Right lobe of liver (tissue), 6 donors: ENCODE data around the gene KRT72. TPM values are rescaled to one million over a fixed set of nuclear protein-coding genes. Genes with fewer than 3 reads are reported as not detected.

Experiments used
- ATAC-seq, 4 donors: fragments of 200-7000 bp; cut with Tn5 transposase; one replicate each; pipeline ENCODE4 v1.9.1; 2020; ENCODE audit warnings: mild to moderate bottlenecking in 4 of 4, moderate library complexity in 4 of 4
- DNase-seq, 3 donors: peaks; one replicate each; pipeline ENCODE4 v3.0.0-alpha.2; 2020
- H3K27ac ChIP-seq, 3 donors: fragments of 200-600 bp; one replicate each; pipeline ENCODE4 v1.8.0; 2022
- H3K27me3 ChIP-seq, 2 donors: fragments of 200-600 bp; one replicate each; pipeline ENCODE4 v1.8.0; 2022
- H3K36me3 ChIP-seq, 4 donors: fragments of 200-600 bp; sonication (generic) in 1 of 4; one replicate each; pipeline versions ENCODE4 v1.5.1 to v1.8.0; 2017 to 2022; ENCODE audit warnings: control low read depth in 1 of 4
- H3K4me1 ChIP-seq, 4 donors: fragments of 200-600 bp; sonication (generic) in 1 of 4; one replicate each; pipeline versions ENCODE4 v1.5.1 to v1.8.0; 2017 to 2022; ENCODE audit warnings: control low read depth in 1 of 4
- H3K4me3 ChIP-seq, 3 donors: fragments of 200-600 bp; one replicate each; pipeline ENCODE4 v1.8.0; 2022
- H3K9me3 ChIP-seq, 4 donors: fragments of 200-600 bp; sonication (generic) in 1 of 4; one replicate each; pipeline versions ENCODE4 v1.5.1 to v1.8.0; 2017 to 2022; ENCODE audit warnings: control low read depth in 1 of 4
- POLR2A ChIP-seq: fragments of 450-650 bp; IDR thresholded peaks from one replicate; pipeline ENCODE4 v1.6.1; 2017; ENCODE audit warnings: antibody characterized with exemption, mild to moderate bottlenecking
- WGBS: methylation state at CpG from one replicate; pipeline ENCODE4 v1.1.6; 2018; ENCODE audit warnings: low coverage, low lambda C conversion rate; ENCODE audit not compliant: insufficient coverage; ENCODE audit errors: missing lambda C conversion rate; 5-methylcytosine and 5-hydroxymethylcytosine counted together
- intact Hi-C, 2 donors: fragments of 100-400 bp; cut with DNase I; formaldehyde crosslinking; loops; one replicate each; pipeline versions ENCODE4 v1.11.2 to v1.14.1; 2022
- total RNA-seq, 6 experiments: library from RNA; depleted of rRNA in 2 of 6; stranded (reverse); fragments of >200 nt in 2 of 6; fragmentation: NEBNext Ultra II Directional in 3 of 6; extraction: Animal tissue kit (Norgen Biotek cat#: 25700) in 3 of 6; gene quantifications; one replicate each; pipeline versions ENCODE4 v1.1.0 to v1.2.4, GENCODE V29; 2016 to 2023
- TF ChIP-seq, protein P1 (sequence below), 4 donors: fragments of 200-600 bp in 3 of 4; fragments of 450-650 bp in 1 of 4; IDR thresholded peaks; one replicate each; pipeline versions ENCODE4 v1.5.1 to v1.8.0; 2016 to 2022; ENCODE audit warnings: antibody characterized with exemption in 4 of 4, mild to moderate bottlenecking in 2 of 4
- donor health status: DM: no; HTN: yes; CAD: no.
- donor health status: DM: no; HTN: no; CAD: no.
- donor health status: DM: no; HTN: no; CAD: no.
- donor health status: DM: no; HTN: yes; CAD: no.
- donor health status: DM: no; HTN: yes; CAD: no.

KRT72 gene
- total RNA-seq, 6 experiments from 2014 or later: not detected

GRCh38 chr12:52587563-52587962 is 13.7 kb downstream of the KRT72 start:
- DNase-seq (peak in 2 of 3 donors; percentile 35 to 36), ATAC-seq (no peak)
- Histone ChIP-seq H3K27ac (no peak overlapping the region), H3K27me3 (no peaks in the 10 kb centered on the region), H3K9me3 (no peaks in the 10 kb centered on the region), H3K4me3 (no peak overlapping the region), H3K4me1 (no peaks in the 10 kb centered on the region), H3K36me3 (no peaks in the 10 kb centered on the region)
- intact Hi-C loops: loop anchor here in 1 of 2 donors (5.0 kb wide), 1 partner anchor 290 kb away; no protein-coding TSS in a partner anchor
- WGBS: 87% methylated on average over 5 of the region's 17 CpGs
- TF ChIP-seq, protein P1, sequence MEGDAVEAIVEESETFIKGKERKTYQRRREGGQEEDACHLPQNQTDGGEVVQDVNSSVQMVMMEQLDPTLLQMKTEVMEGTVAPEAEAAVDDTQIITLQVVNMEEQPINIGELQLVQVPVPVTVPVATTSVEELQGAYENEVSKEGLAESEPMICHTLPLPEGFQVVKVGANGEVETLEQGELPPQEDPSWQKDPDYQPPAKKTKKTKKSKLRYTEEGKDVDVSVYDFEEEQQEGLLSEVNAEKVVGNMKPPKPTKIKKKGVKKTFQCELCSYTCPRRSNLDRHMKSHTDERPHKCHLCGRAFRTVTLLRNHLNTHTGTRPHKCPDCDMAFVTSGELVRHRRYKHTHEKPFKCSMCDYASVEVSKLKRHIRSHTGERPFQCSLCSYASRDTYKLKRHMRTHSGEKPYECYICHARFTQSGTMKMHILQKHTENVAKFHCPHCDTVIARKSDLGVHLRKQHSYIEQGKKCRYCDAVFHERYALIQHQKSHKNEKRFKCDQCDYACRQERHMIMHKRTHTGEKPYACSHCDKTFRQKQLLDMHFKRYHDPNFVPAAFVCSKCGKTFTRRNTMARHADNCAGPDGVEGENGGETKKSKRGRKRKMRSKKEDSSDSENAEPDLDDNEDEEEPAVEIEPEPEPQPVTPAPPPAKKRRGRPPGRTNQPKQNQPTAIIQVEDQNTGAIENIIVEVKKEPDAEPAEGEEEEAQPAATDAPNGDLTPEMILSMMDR (IDR thresholded peaks at IDR 0.05): no peak
- TF ChIP-seq POLR2A: no peak

GRCh38 chr12:52585946-52586345 is 15.3 kb downstream of the KRT72 start:
- ATAC-seq (no peak), DNase-seq (peak in 2 of 3 donors; percentile 28 to 34)

DNA sequence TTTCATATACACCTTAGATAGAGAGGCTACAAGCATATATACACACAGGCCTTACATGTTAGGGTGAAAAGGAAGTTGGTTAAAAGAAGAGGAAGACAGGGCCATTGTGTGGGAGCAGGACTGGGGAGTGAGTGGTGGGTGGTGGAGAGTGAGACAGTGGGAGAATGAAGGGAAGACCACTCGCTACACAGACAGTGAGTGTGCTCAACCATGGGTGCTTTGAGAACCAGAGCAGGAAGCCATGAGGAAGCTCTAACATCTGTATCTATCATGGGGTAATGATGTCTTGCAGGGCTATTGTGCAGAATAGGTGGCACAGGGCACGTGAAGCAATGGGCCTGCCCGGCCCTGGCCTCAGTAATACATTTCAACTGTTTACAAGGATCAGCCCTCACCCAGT is 16.2 kb downstream of the KRT72 start:
- Histone ChIP-seq H3K4me1 (no peaks in the 10 kb centered on the region), H3K27ac (no peak overlapping the region), H3K4me3 (no peak overlapping the region), H3K36me3 (no peaks in the 10 kb centered on the region), H3K9me3 (no peaks in the 10 kb centered on the region), H3K27me3 (no peaks in the 10 kb centered on the region)
- TF ChIP-seq, protein P1 (IDR thresholded peaks at IDR 0.05): no peak
- TF ChIP-seq POLR2A: no peak
- 73% methylated on average over 2 of the region's 3 CpGs for WGBS
- intact Hi-C loops: loop anchor here in 1 of 2 donors (5.0 kb wide), 1 partner anchor 292 kb away; no protein-coding TSS in a partner anchor
- DNase-seq (peak in 1 of 3 donors; percentile 23), ATAC-seq (no peak)

More at GRCh38 chr12:52585946-52586345, 15.3 kb downstream of the KRT72 start:
- intact Hi-C loops: loop anchor here in 1 of 2 donors (5.0 kb wide), 1 partner anchor 291 kb away; no protein-coding TSS in a partner anchor
- Histone ChIP-seq H3K4me1 (no peaks in the 10 kb centered on the region), H3K27me3 (no peaks in the 10 kb centered on the region), H3K4me3 (no peak overlapping the region), H3K27ac (no peak overlapping the region), H3K9me3 (no peaks in the 10 kb centered on the region), H3K36me3 (no peaks in the 10 kb centered on the region)
- WGBS: 78% methylated on average over 6 of the region's 9 CpGs
- TF ChIP-seq, protein P1 (IDR thresholded peaks at IDR 0.05): no peak
- no peak for TF ChIP-seq POLR2A

DNA sequence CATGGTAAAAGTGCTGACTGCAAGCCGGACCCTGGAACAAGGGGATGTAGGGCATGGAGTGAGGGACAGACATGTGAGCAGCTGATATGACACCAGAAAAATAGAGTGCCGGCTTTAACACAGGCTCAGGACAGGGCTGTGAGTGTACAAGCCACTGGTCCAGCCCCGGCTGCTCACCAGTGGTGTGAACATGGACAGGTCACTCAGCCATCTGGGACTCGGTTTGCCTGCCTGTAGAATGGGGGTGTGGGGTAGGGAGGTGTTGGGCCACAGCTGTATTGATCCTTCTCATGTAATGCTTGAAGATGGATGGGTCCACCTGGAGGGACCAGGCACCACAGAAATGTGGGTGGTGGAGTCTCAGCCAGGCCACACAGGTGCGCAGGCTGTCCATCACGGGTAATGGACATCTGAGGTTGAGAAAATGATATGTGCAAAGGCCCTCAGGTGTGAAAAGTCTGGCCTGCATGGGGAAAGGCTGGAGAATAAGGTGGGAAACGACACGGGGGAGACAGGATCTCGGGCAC is 17.0 kb downstream of the KRT72 start:
- intact Hi-C loops: no loop called here
- no peak for ATAC-seq

More for the DNA sequence above, 17.0 kb downstream of the KRT72 start:
- no peak overlapping the region for H3K27ac ChIP-seq
- no peaks in the 10 kb centered on the region for H3K4me1 ChIP-seq
- DNase-seq: no peak
- TF ChIP-seq, protein P1 (IDR thresholded peaks at IDR 0.05): no peak
- no peak for TF ChIP-seq POLR2A
- no peaks in the 10 kb centered on the region for H3K36me3 ChIP-seq
- no peaks in the 10 kb centered on the region for H3K27me3 ChIP-seq
- 75% methylated on average over 9 of the region's 9 CpGs for WGBS
- no peaks in the 10 kb centered on the region for H3K9me3 ChIP-seq
- H3K4me3 ChIP-seq: no peak overlapping the region
